CD4-positive, alpha-beta T cell treated with Interleukin-10 for 1 hour (primary cell): ENCODE measurements around the gene KLK8.
A peak's percentile ranks its signal among the peaks of the same experiment; 100 is the strongest.

Source experiments
- DNase-seq: peaks from one replicate; pipeline ENCODE4 v3.0.0-alpha.2; 2020

Gene KLK8, protein sequence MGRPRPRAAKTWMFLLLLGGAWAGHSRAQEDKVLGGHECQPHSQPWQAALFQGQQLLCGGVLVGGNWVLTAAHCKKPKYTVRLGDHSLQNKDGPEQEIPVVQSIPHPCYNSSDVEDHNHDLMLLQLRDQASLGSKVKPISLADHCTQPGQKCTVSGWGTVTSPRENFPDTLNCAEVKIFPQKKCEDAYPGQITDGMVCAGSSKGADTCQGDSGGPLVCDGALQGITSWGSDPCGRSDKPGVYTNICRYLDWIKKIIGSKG

DNA sequence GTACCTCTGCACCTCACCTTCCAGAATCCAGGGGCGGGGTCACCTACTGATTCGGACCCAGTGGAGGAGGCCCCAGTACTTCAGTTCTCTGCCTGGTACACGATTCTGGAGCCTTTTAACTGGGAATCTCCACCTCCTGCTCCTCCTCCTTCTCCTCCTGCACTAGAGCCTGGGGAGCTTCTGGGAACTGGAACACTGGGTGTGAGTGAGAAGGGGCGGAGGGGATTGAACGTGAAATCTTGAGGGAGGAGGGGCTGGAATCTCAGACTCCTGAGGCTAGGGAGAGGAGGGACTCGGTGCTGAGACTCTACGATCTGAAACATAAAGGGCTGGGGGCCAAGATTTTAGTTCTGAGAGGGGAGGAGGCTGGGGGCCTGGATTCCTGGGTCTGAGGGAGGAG is at the start of gene KLK8:
Gene KLK8, minus strand, starts transcription at position 90 of the 400 bp plus-strand sequence. CDS start 437 bp downstream, outside the sequence.
- no peak for DNase-seq

GRCh38 chr19:51047031-51047335 is 45.6 kb upstream of the KLK8 start:
- no peak for DNase-seq

- no peak for DNase-seq
These were observed 42.9 kb upstream of the KLK8 start for GRCh38 chr19:51044327-51044726.

GRCh38 chr19:51043497-51043896 is 42.1 kb upstream of the KLK8 start:
- DNase-seq: no peak

DNA sequence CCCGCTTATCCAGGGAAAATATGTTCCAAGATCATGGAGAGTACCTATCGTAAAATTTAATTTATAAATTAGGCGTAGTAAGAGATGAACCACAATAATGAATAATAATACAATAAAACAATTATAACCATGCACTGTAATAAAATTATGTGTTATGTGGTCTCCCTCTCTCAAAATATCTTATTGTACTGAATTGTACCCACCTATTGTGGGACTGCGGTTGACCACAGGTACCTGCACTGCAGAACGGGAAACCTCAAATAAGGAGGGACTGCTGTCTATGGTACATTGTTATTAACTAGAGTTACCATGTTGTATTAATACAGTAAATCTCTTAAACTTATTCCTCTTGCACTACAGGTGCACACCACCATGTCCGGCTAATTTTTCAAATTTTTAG is 38.7 kb upstream of the KLK8 start:
- DNase-seq: no peak

DNA sequence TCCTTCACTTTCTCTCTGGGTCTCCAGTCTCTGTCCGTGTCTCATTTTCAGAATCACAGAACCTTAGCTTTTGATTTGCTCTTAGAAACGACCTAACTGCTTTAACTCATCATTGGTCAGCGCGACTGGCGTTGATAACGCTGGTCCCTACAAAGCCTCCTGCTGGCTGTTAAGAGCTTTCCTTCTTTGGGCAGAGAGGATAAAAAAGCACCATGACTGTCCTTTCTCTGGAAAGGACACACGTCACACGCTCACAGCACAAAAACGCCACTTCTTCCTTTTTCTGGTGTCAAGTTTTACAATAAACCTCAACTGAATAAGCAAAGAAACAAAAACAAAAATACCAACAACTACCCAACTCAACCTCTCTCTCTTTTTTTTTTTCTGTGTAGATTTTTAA is 35.1 kb upstream of the KLK8 start:
- no peak for DNase-seq

GRCh38 chr19:51034704-51035103 is 33.3 kb upstream of the KLK8 start, which contains the start of gene KLK12:
Gene KLK12 (minus strand): TSS chr19:51035002. CDS start chr19:51034621, 381 bp downstream.
- DNase-seq: no peak

DNA sequence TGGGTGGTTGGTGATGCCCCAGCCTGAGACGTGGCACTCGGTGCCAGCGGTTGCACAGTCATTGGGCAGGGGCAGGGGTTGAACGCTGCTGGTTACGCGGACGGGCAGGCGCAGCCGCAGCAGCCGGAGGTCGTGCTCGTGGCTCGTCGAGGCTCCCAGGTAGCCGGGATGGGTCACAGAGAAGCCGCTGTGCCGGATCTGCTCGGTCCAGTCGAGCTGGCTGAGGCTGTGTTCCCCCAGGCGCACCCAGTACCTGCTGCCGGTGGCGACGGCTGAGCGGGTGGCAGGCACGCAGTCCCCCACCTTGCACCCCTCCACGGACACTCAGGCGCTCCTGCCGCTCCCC is 30.4 kb upstream of the KLK8 start:
- no peak for DNase-seq

GRCh38 chr19:51031220-51031879 is 29.9 kb upstream of the KLK8 start:
- DNase-seq: no peak

GRCh38 chr19:51030631-51031030 is 29.2 kb upstream of the KLK8 start:
- DNase-seq: no peak

GRCh38 chr19:51029718-51030117 is 28.3 kb upstream of the KLK8 start:
- no peak for DNase-seq

DNA sequence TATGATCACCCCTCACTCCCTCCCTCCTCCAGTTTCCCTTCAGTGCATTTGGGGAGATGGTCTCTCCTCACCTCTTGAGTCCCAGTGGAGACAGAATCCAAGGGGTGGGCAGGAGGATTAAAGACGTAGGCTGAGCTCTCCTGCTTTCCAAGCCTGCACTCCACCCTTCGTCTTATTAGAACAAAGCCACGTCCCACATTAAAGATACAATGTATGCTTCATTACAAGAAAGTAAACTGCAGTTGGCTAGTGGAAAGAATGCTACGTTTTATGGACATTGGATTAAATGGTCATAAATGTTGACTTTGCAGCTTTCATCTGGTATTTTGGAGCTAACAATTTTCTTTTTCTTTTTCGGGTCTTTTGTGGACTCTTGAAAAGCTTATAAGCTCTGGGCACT is 26.5 kb upstream of the KLK8 start:
- no peak for DNase-seq

- DNase-seq: no peak
These were observed 25.9 kb upstream of the KLK8 start for GRCh38 chr19:51027126-51027806.

DNA sequence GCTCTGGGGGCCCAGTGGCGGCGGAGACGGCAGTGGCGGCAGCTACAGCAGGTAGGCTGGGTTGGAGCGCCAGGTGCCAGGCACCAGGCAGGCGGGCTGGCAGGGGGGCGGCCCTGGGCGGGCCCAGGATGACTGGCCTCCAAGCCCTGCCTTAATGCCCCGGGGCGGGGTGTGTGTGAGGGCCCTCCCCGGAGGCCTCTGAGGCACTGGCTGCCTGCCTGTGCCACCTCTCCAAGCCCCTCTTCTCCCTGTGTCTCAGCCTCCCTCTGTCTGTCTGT is 25.1 kb upstream of the KLK8 start, which contains the start of gene KLK11:
Gene KLK11, minus strand, starts transcription at position 63 of the 278 bp plus-strand sequence. CDS start 985 bp downstream, outside the sequence.
- no peak for DNase-seq

DNA sequence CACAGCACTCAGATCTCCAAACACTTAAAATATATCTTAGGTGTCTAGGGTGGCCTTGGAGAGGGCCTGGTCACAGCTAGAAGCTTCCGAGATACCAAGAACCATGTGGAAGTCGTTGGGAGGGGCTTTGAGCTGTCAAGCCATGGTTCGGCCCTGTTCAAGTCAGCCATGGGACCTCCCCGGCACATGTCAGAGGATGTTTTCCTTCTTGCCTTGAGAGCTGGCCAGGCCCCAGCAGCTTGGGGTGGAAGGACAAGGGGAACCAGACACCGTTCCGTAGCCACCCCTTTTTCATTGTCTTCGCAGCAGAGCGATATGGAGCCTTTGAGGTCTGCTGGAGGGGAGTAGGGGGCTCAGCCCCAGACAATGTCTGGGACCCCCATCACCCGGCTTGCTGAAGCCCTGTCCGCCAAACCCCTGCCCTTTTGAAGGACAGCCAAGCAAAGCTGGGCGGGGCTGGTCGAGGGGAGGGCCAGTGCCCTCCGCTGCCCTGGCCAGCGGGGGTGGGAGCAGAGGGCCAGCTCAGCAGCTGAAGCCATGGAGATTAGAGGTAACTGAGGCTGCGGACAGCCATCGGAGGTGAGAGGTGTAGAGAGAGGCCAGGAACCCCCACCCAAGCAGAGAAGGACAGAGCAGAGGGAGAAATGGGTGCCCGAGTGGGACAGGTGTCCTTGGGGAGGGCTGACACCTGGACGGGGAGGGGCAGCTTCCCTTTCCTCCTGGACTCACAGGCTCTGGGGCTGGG is 24.6 kb upstream of the KLK8 start:
- no peak for DNase-seq

- no peak for DNase-seq
These were observed 24.0 kb upstream of the KLK8 start for GRCh38 chr19:51025401-51025800.

DNA sequence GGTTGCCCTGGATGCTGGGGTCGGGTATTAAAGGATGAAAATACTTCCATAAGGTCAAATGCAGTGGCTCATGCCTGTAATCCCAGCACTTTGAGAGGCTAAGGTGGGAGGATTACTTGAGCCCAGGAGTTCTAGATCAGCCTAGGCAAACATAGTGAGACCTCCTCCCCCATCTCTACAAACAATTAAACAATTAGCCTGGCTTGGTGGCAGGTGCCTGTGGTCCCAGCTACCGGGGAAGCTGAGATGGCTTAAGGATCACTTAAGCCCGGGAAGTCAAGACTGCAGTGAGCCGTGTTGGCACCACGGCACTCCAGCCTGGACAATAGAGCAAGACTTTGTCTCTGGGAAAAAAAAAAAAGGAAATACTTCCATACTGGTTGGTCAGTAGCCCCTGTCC is 23.5 kb upstream of the KLK8 start:
- DNase-seq: no peak

- DNase-seq: no peak
These were observed 22.5 kb upstream of the KLK8 start for GRCh38 chr19:51023946-51024345.

DNA sequence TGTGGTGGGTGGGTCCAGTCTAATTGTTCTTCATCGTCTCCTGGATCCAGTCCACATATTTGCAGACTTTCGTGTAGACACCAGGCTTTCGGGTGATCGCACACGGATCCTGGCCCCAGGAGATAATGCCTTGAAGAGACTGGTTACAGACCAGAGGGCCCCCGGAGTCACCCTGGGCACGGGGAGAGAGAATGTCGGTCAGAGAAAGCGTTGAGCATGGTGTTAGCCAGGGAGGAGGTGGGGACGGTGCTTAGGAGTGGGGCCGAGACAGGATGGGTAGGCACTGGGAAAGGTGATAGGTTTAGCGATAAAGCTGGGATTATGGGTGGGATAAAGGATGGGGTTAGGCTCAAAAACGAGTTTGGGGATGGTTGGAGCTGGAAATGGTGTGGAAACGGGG is 21.1 kb upstream of the KLK8 start:
- no peak for DNase-seq

DNA sequence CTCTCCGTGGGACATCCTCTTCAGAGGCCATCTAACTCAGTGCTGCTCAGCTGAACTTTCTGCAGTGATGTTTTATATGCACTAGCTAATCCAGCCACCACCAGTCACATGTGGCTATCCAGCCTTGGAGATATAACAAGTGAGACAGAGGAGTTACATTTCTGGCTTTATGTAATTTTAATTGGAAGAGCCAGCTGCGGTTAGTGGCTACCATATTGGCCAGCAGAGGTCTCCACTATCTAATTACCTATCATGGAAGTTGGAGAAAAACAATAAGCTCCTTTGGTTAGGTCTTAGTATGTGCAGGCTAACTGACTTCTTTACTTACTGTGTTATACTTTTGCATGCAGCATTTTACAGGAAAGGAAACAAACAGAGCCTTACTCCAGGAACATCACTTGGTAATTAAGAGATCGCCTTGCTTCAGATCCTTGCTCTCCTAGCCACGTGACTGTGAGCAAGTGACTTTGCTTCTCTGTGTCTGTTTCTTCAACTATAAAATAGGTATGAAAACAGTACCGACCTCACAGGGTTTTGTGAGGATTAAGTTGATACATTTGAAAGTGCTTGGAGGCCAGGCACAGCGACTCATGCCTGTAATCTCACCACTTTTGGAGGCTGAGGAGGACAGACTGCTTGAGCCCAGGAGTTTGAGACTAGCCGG is 19.7 kb upstream of the KLK8 start:
- peak; percentile 24 for DNase-seq

DNA sequence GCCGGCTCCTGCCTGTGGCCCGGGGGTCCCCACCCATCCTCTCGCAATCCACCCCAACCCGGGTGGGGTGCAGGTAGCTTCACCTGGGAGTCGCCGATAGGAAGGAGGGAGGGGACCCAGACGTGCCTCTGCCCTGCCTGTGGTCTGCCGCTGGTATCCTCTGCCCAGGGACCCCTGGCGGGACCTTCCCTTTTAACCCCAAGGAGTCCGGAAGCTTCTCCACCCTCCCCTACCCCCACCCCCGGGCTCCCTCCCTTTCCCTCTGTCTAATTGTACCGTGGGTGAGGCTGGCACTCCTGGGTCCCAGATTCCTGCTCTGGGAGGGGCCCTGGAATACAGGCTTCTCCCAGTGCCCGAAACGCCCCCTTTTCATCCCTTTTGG is 18.1 kb upstream of the KLK8 start, which contains the start of gene KLK10:
Gene KLK10, minus strand, starts transcription at position 166 of the 382 bp plus-strand sequence. CDS start 579 bp downstream, outside the sequence.
- no peak for DNase-seq

GRCh38 chr19:51018745-51019543 is 17.5 kb upstream of the KLK8 start:
- DNase-seq: no peak
